KOPT-K1 (cell line): ENCODE results near the gene DNTT.

Experiments
- H3K27ac ChIP-seq: fragments of 200-600 bp; sonication (generic); 2 replicates; pipeline ENCODE4 v1.5.1; 2016; ENCODE audit warnings: antibody characterized with exemption, mild to moderate bottlenecking, low read depth, low read length; ENCODE audit not compliant: poor library complexity, severe bottlenecking
- H3K36me3 ChIP-seq: fragments of 200-600 bp; sonication (generic); 2 replicates; pipeline ENCODE4 v1.5.1; 2017; ENCODE audit warnings: antibody characterized with exemption, mild to moderate bottlenecking, low read length, moderate library complexity; ENCODE audit not compliant: insufficient read depth
- H3K9me3 ChIP-seq: fragments of 200-600 bp; sonication (generic); 2 replicates; pipeline ENCODE4 v1.5.1; 2017; ENCODE audit warnings: antibody characterized with exemption, low read length, mild to moderate bottlenecking; ENCODE audit not compliant: insufficient read depth, poor library complexity, severe bottlenecking

The DNTT gene

GRCh38 chr10:96313344-96313743 is 9.1 kb downstream of the DNTT start:
- H3K27ac ChIP-seq = peak overlapping the region; percentile 89
- H3K9me3 ChIP-seq = no peaks in the 10 kb centered on the region
- peaks cover 5% of the 10 kb centered on the region for H3K36me3 ChIP-seq

- Histone ChIP-seq H3K36me3 (peaks cover 44% of the 10 kb centered on the region), H3K9me3 (no peaks in the 10 kb centered on the region), H3K27ac (no peak overlapping the region)
Measured at GRCh38 chr10:96317067-96317833, 13.0 kb downstream of the DNTT start.

- Histone ChIP-seq H3K27ac (no peak overlapping the region), H3K9me3 (no peaks in the 10 kb centered on the region), H3K36me3 (peaks cover 71% of the 10 kb centered on the region)
Measured at GRCh38 chr10:96319754-96320474, 15.7 kb downstream of the DNTT start.

GRCh38 chr10:96321822-96322221 is 17.6 kb downstream of the DNTT start:
- H3K27ac ChIP-seq = no peak overlapping the region
- no peaks in the 10 kb centered on the region for H3K9me3 ChIP-seq
- H3K36me3 ChIP-seq = peaks cover 79% of the 10 kb centered on the region

GRCh38 chr10:96322275-96322674 is 18.0 kb downstream of the DNTT start:
- H3K36me3 ChIP-seq = peaks cover 83% of the 10 kb centered on the region
- H3K27ac ChIP-seq = no peak overlapping the region
- no peaks in the 10 kb centered on the region for H3K9me3 ChIP-seq

- no peak overlapping the region for H3K27ac ChIP-seq
- H3K36me3 ChIP-seq = peaks cover 88% of the 10 kb centered on the region
- H3K9me3 ChIP-seq = no peaks in the 10 kb centered on the region
Measured at GRCh38 chr10:96324447-96324846, 20.2 kb downstream of the DNTT start.

GRCh38 chr10:96325719-96326373 is 21.6 kb downstream of the DNTT start:
- Histone ChIP-seq H3K27ac (no peak overlapping the region), H3K9me3 (no peaks in the 10 kb centered on the region), H3K36me3 (peaks cover 85% of the 10 kb centered on the region)

GRCh38 chr10:96327462-96327861 is 23.2 kb downstream of the DNTT start:
- Histone ChIP-seq H3K36me3 (peaks cover 75% of the 10 kb centered on the region), H3K9me3 (no peaks in the 10 kb centered on the region), H3K27ac (no peak overlapping the region)

- Histone ChIP-seq H3K27ac (peak overlapping the region; percentile 45), H3K9me3 (no peaks in the 10 kb centered on the region), H3K36me3 (peaks cover 58% of the 10 kb centered on the region)
Measured at GRCh38 chr10:96333101-96333500, 28.9 kb downstream of the DNTT start.

- H3K9me3 ChIP-seq = no peaks in the 10 kb centered on the region
- no peak overlapping the region for H3K27ac ChIP-seq
- H3K36me3 ChIP-seq = peaks cover 48% of the 10 kb centered on the region
Measured at GRCh38 chr10:96334616-96335526, 30.6 kb downstream of the DNTT start.

GRCh38 chr10:96337106-96337505 is 32.9 kb downstream of the DNTT start:
- Histone ChIP-seq H3K36me3 (peaks cover 36% of the 10 kb centered on the region), H3K9me3 (no peaks in the 10 kb centered on the region), H3K27ac (no peak overlapping the region)

GRCh38 chr10:96338279-96338925 is 34.2 kb downstream of the DNTT start:
- no peaks in the 10 kb centered on the region for H3K9me3 ChIP-seq
- H3K27ac ChIP-seq = no peak overlapping the region
- H3K36me3 ChIP-seq = peaks cover 37% of the 10 kb centered on the region

GRCh38 chr10:96339383-96339782 is 35.1 kb downstream of the DNTT start:
- Histone ChIP-seq H3K9me3 (no peaks in the 10 kb centered on the region), H3K36me3 (peaks cover 38% of the 10 kb centered on the region), H3K27ac (no peak overlapping the region)
